NCI-H1694 (cell line): ENCODE results near the gene ZPLD1.

Source experiments
- DNase-seq: peaks from one replicate; lab custom pipeline; 2025; lab: John Stamatoyannopoulos, UW

ZPLD1 gene

DNA sequence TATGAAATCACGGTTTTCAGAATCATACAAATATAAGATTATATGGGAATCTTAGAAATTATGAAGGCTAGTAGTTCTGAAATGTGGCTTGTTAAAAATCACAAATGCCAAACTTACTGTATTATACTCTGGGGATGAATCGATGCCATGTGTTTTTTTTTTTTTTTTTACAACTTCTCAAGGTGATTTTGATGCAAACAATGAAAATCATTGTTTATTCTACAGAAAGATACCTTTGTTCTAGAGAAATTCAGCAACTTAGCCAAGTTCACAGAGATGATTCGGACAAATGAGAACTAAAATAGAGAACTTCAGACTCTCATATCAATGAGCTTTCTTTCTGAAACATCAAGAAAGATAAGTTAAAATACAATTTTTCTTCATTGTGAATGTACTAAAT, 92.0 kb downstream of the ZPLD1 start:
- no peak for DNase-seq

GRCh38 chr3:102528727-102529126, 93.9 kb downstream of the ZPLD1 start:
- no peak for DNase-seq
